Measurements from ENCODE around the gene SEMA3C.

The SEMA3C gene

DNA sequence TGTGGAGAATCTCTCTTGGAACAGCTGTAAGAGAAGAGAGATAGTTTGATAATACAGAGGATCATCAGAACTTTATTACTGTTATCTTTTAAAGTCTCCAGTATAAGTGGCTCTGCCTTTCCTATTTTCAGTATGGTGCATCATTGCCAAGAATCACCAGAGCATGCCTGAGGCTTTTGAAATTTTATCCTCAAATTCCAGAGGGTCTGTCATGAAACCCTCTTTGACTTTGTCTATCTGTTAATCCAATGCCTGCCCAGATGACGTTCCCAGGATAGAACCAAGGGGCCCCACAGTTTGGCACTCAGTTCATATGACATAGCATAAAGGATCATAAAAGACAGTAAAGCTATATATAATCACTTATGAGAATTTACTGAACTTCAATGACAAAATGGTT is 35.3 kb upstream of the SEMA3C start:
- DNase-seq (ENCODE audit: low read depth in 2 of 2), result no peak
- TF ChIP-seq CTCF (IDR thresholded peaks at IDR 0.05; ENCODE audit: low read depth, low read length), result no peak
- H3K4me3 ChIP-seq (replicated peaks in 1 of 2; ENCODE audit: low read depth in 2 of 2, low read length in 2 of 2), result no peak overlapping the region

DNA sequence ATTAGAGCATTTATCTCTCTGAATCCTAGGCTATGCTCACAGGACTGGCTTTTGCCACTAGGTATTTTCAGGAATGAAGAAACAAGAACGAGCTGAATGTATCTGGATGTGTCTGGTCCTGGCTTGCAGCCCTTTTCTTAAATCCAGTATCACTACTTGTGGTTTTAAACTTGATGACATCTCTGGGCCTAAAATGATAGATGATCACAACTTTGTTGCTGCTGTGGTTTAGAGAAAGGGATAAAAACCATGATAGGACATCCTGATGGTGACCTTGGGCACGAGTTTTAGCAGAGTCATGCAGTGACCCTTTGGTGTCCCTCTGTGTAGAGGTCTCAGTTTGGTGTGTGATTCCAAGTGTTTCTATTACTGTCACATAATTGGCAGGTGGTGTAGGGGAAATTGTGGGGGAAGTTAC is 31.7 kb upstream of the SEMA3C start:
- TF ChIP-seq CTCF (IDR thresholded peaks at IDR 0.05; ENCODE audit: low read depth, low read length), result no peak
- peak in 1 of 2 donors; percentile 34 for DNase-seq (ENCODE audit: low read depth in 2 of 2)
- H3K4me3 ChIP-seq (replicated peaks in 1 of 2; ENCODE audit: low read depth in 2 of 2, low read length in 2 of 2), result no peak overlapping the region

DNA sequence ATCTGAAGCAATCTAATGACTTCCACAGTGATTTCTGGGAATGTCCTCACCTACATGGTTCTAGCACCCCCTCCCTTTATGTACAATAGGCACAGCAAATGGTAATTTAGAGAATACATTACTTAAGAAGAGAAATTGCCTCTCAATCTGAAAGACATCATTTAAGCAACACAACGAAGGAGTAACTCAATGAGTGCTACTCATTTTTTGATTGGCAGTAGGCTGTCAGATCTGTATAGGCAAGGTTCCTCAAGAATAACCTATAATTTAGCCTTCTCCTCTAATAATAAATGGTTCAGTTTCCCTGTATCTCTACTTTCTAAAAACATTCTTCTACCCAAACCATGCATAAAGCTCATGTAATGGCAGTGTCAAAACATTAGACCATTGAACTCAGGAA is 30.6 kb upstream of the SEMA3C start:
- H3K4me3 ChIP-seq (replicated peaks in 1 of 2; ENCODE audit: low read depth in 2 of 2, low read length in 2 of 2), result no peak overlapping the region
- no peak for DNase-seq (ENCODE audit: low read depth in 2 of 2)
- no peak for TF ChIP-seq CTCF (IDR thresholded peaks at IDR 0.05; ENCODE audit: low read depth, low read length)

GRCh38 chr7:80946858-80947257 is 28.0 kb upstream of the SEMA3C start:
- TF ChIP-seq CTCF (IDR thresholded peaks at IDR 0.05; ENCODE audit: low read depth, low read length), result no peak
- H3K4me3 ChIP-seq (replicated peaks in 1 of 2; ENCODE audit: low read depth in 2 of 2, low read length in 2 of 2), result no peak overlapping the region
- DNase-seq (ENCODE audit: low read depth in 2 of 2), result no peak

- no peak overlapping the region for H3K4me3 ChIP-seq (replicated peaks in 1 of 2; ENCODE audit: low read depth in 2 of 2, low read length in 2 of 2)
- no peak for TF ChIP-seq CTCF (IDR thresholded peaks at IDR 0.05; ENCODE audit: low read depth, low read length)
- DNase-seq (ENCODE audit: low read depth in 2 of 2), result no peak
Observed at GRCh38 chr7:80945976-80946375, 27.1 kb upstream of the SEMA3C start.

GRCh38 chr7:80943342-80943741 is 24.5 kb upstream of the SEMA3C start:
- peak in 1 of 2 donors; percentile 13 for DNase-seq (ENCODE audit: low read depth in 2 of 2)
- no peak overlapping the region for H3K4me3 ChIP-seq (replicated peaks in 1 of 2; ENCODE audit: low read depth in 2 of 2, low read length in 2 of 2)
- no peak for TF ChIP-seq CTCF (IDR thresholded peaks at IDR 0.05; ENCODE audit: low read depth, low read length)

GRCh38 chr7:80942261-80943041 is 23.6 kb upstream of the SEMA3C start:
- TF ChIP-seq CTCF (IDR thresholded peaks at IDR 0.05; ENCODE audit: low read depth, low read length), result no peak
- no peak overlapping the region for H3K4me3 ChIP-seq (replicated peaks in 1 of 2; ENCODE audit: low read depth in 2 of 2, low read length in 2 of 2)
- DNase-seq (ENCODE audit: low read depth in 2 of 2), result peak; percentile 97 to 99
